Hypothalamus (tissue), 51 donors: Measurements from ENCODE around the gene DRD4.
"Not testable (repeated sequence)": the region's sequence is repeated elsewhere in the genome, so short reads cannot be mapped to it uniquely, and the experiment has no call there.

ENCODE experiments used
- DNase-seq, 51 donors: peaks; one replicate each; lab custom pipeline; 2025; lab: John Stamatoyannopoulos, UW

The DRD4 gene

GRCh38 chr11:641806-642370 is 4.8 kb downstream of the DRD4 start:
- no peak for DNase-seq

GRCh38 chr11:643366-643765 is 6.3 kb downstream of the DRD4 start:
- no peak for DNase-seq

GRCh38 chr11:643849-644738 is 7.0 kb downstream of the DRD4 start:
- no peak for DNase-seq

GRCh38 chr11:645536-645935 is 8.5 kb downstream of the DRD4 start:
- DNase-seq: peak in 2 of 51 donors; percentile 22 to 56

- no peak for DNase-seq
Observed at GRCh38 chr11:646214-646613, 9.1 kb downstream of the DRD4 start.

- not testable (repeated sequence) for DNase-seq
Observed at GRCh38 chr11:647672-648158, 10.6 kb downstream of the DRD4 start.

GRCh38 chr11:650482-650881 is 13.4 kb downstream of the DRD4 start:
- no peak for DNase-seq

- DNase-seq: not testable (repeated sequence)
Observed at GRCh38 chr11:653136-653535, 16.1 kb downstream of the DRD4 start.

- no peak for DNase-seq
Observed at GRCh38 chr11:653837-654236, 16.8 kb downstream of the DRD4 start.

- not testable (repeated sequence) for DNase-seq
Observed at GRCh38 chr11:654444-654843, 17.4 kb downstream of the DRD4 start.

- DNase-seq: no peak
Observed at GRCh38 chr11:655036-655726, 18.1 kb downstream of the DRD4 start.

- DNase-seq: no peak
Observed at GRCh38 chr11:656426-656825, 19.4 kb downstream of the DRD4 start.

- DNase-seq: no peak
Observed at GRCh38 chr11:656866-657265, 19.8 kb downstream of the DRD4 start.

- no peak for DNase-seq
Observed at GRCh38 chr11:657691-658126, 20.6 kb downstream of the DRD4 start.

- DNase-seq: no peak
Observed at GRCh38 chr11:659532-660085, 22.5 kb downstream of the DRD4 start.

- no peak for DNase-seq
Observed at GRCh38 chr11:660281-660680, 23.2 kb downstream of the DRD4 start.

- no peak for DNase-seq
Observed at GRCh38 chr11:660681-661444, 23.8 kb downstream of the DRD4 start.

- DNase-seq: peak in 36 of 51 donors; percentile 18 to 74 (median 50)
Observed at GRCh38 chr11:662689-663274, 25.7 kb downstream of the DRD4 start.

GRCh38 chr11:665062-665703 is 28.1 kb downstream of the DRD4 start:
- DNase-seq: no peak
